Endothelial cell of umbilical vein (primary cell): ENCODE data around the gene F2. TPM values are rescaled to one million over a fixed set of nuclear protein-coding genes. Genes with fewer than 3 reads are reported as not detected.

Source experiments
- BruUV-seq: library from RNA; stranded (reverse); fragments of 400-500 nt; replicated peaks from 2 replicates; lab custom pipeline; 2021; lab: Mats Ljungman, UMichigan
- CTCF ChIA-PET: fragments of 300-600, 350-600 bp; sonication (Branson Sonifier 250); formaldehyde crosslinking; loops from one replicate; lab custom pipeline; 2021; ENCODE audit warnings: antibody characterized with exemption, inconsistent platforms; lab: Charles Lee
- POLR2A ChIA-PET: fragments of 300-600, 350-600 bp; sonication (Branson Sonifier 250); formaldehyde crosslinking; loops from one replicate; lab custom pipeline; 2021; ENCODE audit warnings: antibody characterized with exemption, inconsistent platforms; lab: Charles Lee
- DNase-seq: peaks from one replicate; pipeline ENCODE4 v3.0.0-alpha.2; 2011; ENCODE audit warnings: low read depth, low spot score
- FAIRE-seq: peaks from 2 replicates; lab custom pipeline; 2011; peaks lifted over from hg19 to GRCh38; lab: Jason Lieb, UNC
- H2AFZ ChIP-seq: 2 replicates; pipeline ENCODE4 v1.6.0; 2012; ENCODE audit warnings: low read depth, low read length, control low read depth, inconsistent platforms
- H3K27ac ChIP-seq: 2 replicates; pipeline ENCODE4 v1.5.1; 2011; ENCODE audit warnings: low read depth, mild to moderate bottlenecking, control low read depth, low read length, moderate library complexity; ENCODE audit not compliant: insufficient read depth
- H3K27me3 ChIP-seq, 2 experiments: 2 replicates each; pipeline versions ENCODE4 v1.6.0 to v1.6.1; 2011; ENCODE audit warnings: low read length in 2 of 2, mixed read lengths in 1 of 2; ENCODE audit not compliant: control insufficient read depth in 2 of 2, insufficient read depth in 2 of 2
- H3K36me3 ChIP-seq, 2 experiments: 2 replicates in 1 of 2; 3 replicates in 1 of 2; pipeline ENCODE4 v1.5.1; 2011; ENCODE audit warnings: low read length in 2 of 2, mild to moderate bottlenecking in 1 of 2, moderate library complexity in 1 of 2; ENCODE audit not compliant: control insufficient read depth in 2 of 2, insufficient read depth in 2 of 2; ENCODE audit errors: extremely low read depth in 1 of 2
- H3K4me1 ChIP-seq: 3 replicates; pipeline ENCODE4 v1.5.1; 2011; ENCODE audit warnings: mild to moderate bottlenecking, low read length; ENCODE audit not compliant: control insufficient read depth, insufficient read depth; ENCODE audit errors: extremely low read depth
- H3K4me2 ChIP-seq: 2 replicates; pipeline ENCODE4 v1.6.1; 2011; ENCODE audit warnings: low read length, control low read depth, mixed read lengths; ENCODE audit not compliant: insufficient read depth
- H3K4me3 ChIP-seq, 3 experiments: fragments of 200-600 bp in 1 of 3; sonication (generic), shearing (Covaris generic) in 1 of 3; replicated peaks in 1 of 3; 2 replicates each; pipeline ENCODE4 v1.5.1; 2011 to 2016; ENCODE audit warnings: control low read depth in 3 of 3, low read length in 3 of 3, mild to moderate bottlenecking in 2 of 3, inconsistent platforms in 1 of 3, low read depth in 1 of 3, moderate library complexity in 1 of 3; ENCODE audit not compliant: insufficient read depth in 1 of 3
- H3K79me2 ChIP-seq: 2 replicates; pipeline ENCODE4 v1.6.0; 2012; ENCODE audit warnings: low read length, inconsistent platforms; ENCODE audit not compliant: control insufficient read depth, insufficient read depth
- H3K9ac ChIP-seq: replicated peaks from 2 replicates; pipeline ENCODE3; 2011; ENCODE audit warnings: low read length, control low read depth; ENCODE audit not compliant: insufficient read depth; ENCODE audit errors: extremely low read depth
- H3K9me1 ChIP-seq: replicated peaks from 3 replicates; pipeline ENCODE4 v1.6.0; 2011; ENCODE audit warnings: mild to moderate bottlenecking, low read length; ENCODE audit not compliant: control insufficient read depth, insufficient read depth; ENCODE audit errors: extremely low read depth
- H3K9me3 ChIP-seq: replicated peaks from 2 replicates; pipeline ENCODE4 v1.5.1; 2012; ENCODE audit warnings: low read length, inconsistent platforms; ENCODE audit not compliant: control insufficient read depth, insufficient read depth
- H4K20me1 ChIP-seq: replicated peaks from 2 replicates; pipeline ENCODE3; 2011; ENCODE audit warnings: mild to moderate bottlenecking, low read length; ENCODE audit not compliant: control insufficient read depth, insufficient read depth; ENCODE audit errors: extremely low read depth
- EZH2 ChIP-seq: IDR thresholded peaks from 2 replicates; pipeline ENCODE4 v1.6.1; 2012; ENCODE audit warnings: borderline replicate concordance, low read depth, mild to moderate bottlenecking, moderate library complexity, low read length, inconsistent platforms; ENCODE audit not compliant: severe bottlenecking
- FOS ChIP-seq: IDR thresholded peaks from 2 replicates; pipeline ENCODE4 v1.6.1; 2011; ENCODE audit warnings: mild to moderate bottlenecking, low read length, moderate library complexity, borderline replicate concordance; ENCODE audit not compliant: insufficient read depth
- GATA2 ChIP-seq: IDR thresholded peaks from 2 replicates; pipeline ENCODE4 v1.7.0; 2011; ENCODE audit warnings: low read depth, mild to moderate bottlenecking, moderate library complexity, mixed read lengths, low read length; ENCODE audit not compliant: insufficient read length, insufficient read depth
- MYC ChIP-seq: IDR thresholded peaks from one replicate; pipeline ENCODE4 v1.6.1; 2011; ENCODE audit warnings: mild to moderate bottlenecking, low read depth, low read length
- POLR2A ChIP-seq: IDR thresholded peaks from 2 replicates; pipeline ENCODE4 v1.6.1; 2012; ENCODE audit warnings: low read depth, mild to moderate bottlenecking, control low read depth, low read length
- POLR2AphosphoS5 ChIP-seq: IDR thresholded peaks from 2 replicates; pipeline ENCODE4 v1.6.1; 2012; ENCODE audit warnings: low read depth, mild to moderate bottlenecking, control low read depth, low read length, moderate library complexity; ENCODE audit not compliant: insufficient read depth
- dilution Hi-C: fragments of 300-500 bp; cut with MboI; formaldehyde crosslinking; loops from one replicate; pipeline ENCODE4 v1.15.0; 2019; ENCODE audit warnings: low sequenced_read_pairs; ENCODE audit not compliant: extremely low pct_ligation_motif_present
- intact Hi-C: fragments of 100-400 bp; cut with micrococcal nuclease; formaldehyde crosslinking; loops from one replicate; pipeline ENCODE4 v1.10.0; 2022
- polyA plus RNA-seq, 4 experiments: library from polyadenylated mRNA; depleted of rRNA in 3 of 4; stranded (reverse) in 3 of 4; unstranded in 1 of 4; fragments of >200 nt; gene quantifications; 2 replicates each; pipeline versions ENCODE4 v1.2.1 to v1.2.3, GENCODE V29; 2011 to 2012; ENCODE audit warnings: missing spikeins in 1 of 4
- total RNA-seq: library from RNA; stranded (reverse); gene quantifications from 2 replicates; pipeline ENCODE4 v1.2.3, GENCODE V29; 2021
- TF ChIP-seq, protein P1 (sequence below), 2 donors: IDR thresholded peaks; 1 replicate in 1 of 2; 2 replicates in 1 of 2; pipeline ENCODE4 v1.5.1; 2011; ENCODE audit warnings: low read length in 2 of 2, mild to moderate bottlenecking in 2 of 2, moderate library complexity in 2 of 2, control low read depth in 1 of 2, inconsistent platforms in 1 of 2, low read depth in 1 of 2; ENCODE audit not compliant: insufficient read depth in 1 of 2; ENCODE audit errors: extremely low read depth in 1 of 2
- TF ChIP-seq, protein P2 (sequence below): IDR thresholded peaks from 2 replicates; pipeline ENCODE4 v1.6.1; 2011; ENCODE audit not compliant: insufficient read depth, insufficient read length

Gene F2
- total and polyA plus RNA-seq, 2 donors (not counting 3 experiments of a cell fraction or from before 2014, with no cell fraction given): 0.04 TPM; not detected in 1

DNA sequence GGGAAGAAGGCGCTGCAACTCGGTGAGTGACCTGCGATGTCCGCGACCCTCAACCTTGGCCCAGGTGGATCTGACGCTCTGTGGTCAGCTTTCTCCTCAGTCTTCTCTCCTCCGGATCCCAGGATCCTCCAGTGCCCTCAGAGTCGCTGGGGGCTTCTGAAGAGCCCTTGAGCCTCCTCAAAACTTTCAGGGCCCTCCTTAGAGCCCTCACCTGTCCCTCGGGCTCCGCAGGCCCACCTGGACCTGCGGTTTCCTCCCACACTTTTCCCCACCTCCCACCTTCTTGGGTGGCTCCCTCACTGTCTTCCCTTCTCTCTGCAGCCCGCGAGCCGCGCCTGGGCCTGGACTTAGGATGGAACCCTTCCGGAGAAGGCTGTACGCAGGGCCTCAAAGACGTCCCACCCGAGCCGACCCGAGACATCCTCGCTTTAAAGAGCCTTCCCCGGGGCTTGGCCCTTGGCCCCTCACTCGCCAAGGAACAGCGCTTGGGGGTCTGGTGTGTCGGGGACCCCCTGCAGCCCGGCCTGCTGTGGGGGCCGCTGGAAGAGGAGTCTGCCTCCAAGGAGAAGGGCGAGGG, 17.8 kb upstream of the F2 start:
- Histone ChIP-seq H3K79me2 (peaks cover 35% of the 10 kb centered on the region), H3K36me3 (peaks cover 7 to 31% of the 10 kb centered on the region in 2 experiments), H3K27ac (peak overlapping the region; percentile 89), H3K4me1 (peaks cover 5% of the 10 kb centered on the region), H3K4me2 (peak overlapping the region; percentile 74), H3K27me3 (no peaks in the 10 kb centered on the region), H3K9ac (peak overlapping the region; percentile 92), H4K20me1 (no peaks in the 10 kb centered on the region), H2AFZ (peak overlapping the region; percentile 98), H3K9me1 (no peaks in the 10 kb centered on the region), H3K9me3 (no peaks in the 10 kb centered on the region), H3K4me3 (peak overlapping the region; percentile 70 to 87 (median 79))
- ChIA-PET POLR2A (no interaction called here), CTCF (interaction anchor here (0.6 to 1.1 kb wide), 4 partner anchors 27 to 311 kb away, joined by 3 to 4 read pairs (median 3); partner anchors contain the start of gene CHRM4)
- intact Hi-C loops: loop anchor here (2.0 kb wide), 2 partner anchors 36 to 312 kb away; no protein-coding TSS in a partner anchor
- dilution Hi-C loops: no loop called here
- FAIRE-seq (no peak), DNase-seq (no peak)
- TF ChIP-seq, protein P1, sequence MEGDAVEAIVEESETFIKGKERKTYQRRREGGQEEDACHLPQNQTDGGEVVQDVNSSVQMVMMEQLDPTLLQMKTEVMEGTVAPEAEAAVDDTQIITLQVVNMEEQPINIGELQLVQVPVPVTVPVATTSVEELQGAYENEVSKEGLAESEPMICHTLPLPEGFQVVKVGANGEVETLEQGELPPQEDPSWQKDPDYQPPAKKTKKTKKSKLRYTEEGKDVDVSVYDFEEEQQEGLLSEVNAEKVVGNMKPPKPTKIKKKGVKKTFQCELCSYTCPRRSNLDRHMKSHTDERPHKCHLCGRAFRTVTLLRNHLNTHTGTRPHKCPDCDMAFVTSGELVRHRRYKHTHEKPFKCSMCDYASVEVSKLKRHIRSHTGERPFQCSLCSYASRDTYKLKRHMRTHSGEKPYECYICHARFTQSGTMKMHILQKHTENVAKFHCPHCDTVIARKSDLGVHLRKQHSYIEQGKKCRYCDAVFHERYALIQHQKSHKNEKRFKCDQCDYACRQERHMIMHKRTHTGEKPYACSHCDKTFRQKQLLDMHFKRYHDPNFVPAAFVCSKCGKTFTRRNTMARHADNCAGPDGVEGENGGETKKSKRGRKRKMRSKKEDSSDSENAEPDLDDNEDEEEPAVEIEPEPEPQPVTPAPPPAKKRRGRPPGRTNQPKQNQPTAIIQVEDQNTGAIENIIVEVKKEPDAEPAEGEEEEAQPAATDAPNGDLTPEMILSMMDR (IDR thresholded peaks at IDR 0.05; ENCODE audit: extremely low read depth in 1 of 2, insufficient read depth in 1 of 2, low read depth in 1 of 2, low read length in 2 of 2): no peak
- TF ChIP-seq, protein P2, sequence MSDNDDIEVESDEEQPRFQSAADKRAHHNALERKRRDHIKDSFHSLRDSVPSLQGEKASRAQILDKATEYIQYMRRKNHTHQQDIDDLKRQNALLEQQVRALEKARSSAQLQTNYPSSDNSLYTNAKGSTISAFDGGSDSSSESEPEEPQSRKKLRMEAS: no peak
- no peak for TF ChIP-seq FOS
- TF ChIP-seq MYC: no peak
- TF ChIP-seq POLR2AphosphoS5: no peak
- TF ChIP-seq POLR2A: no peak
- TF ChIP-seq GATA2: no peak
- TF ChIP-seq EZH2: no peak
- TSS peak; percentile 61 for BruUV-seq
